NOMO-1 (cell line): ENCODE results near the gene CDK15.

Experiments
- DNase-seq, 2 experiments: peaks; one replicate each; lab custom pipeline; 2025; ENCODE audit not compliant: unreplicated experiment in 2 of 2; lab: John Stamatoyannopoulos, UW

CDK15 gene

DNA sequence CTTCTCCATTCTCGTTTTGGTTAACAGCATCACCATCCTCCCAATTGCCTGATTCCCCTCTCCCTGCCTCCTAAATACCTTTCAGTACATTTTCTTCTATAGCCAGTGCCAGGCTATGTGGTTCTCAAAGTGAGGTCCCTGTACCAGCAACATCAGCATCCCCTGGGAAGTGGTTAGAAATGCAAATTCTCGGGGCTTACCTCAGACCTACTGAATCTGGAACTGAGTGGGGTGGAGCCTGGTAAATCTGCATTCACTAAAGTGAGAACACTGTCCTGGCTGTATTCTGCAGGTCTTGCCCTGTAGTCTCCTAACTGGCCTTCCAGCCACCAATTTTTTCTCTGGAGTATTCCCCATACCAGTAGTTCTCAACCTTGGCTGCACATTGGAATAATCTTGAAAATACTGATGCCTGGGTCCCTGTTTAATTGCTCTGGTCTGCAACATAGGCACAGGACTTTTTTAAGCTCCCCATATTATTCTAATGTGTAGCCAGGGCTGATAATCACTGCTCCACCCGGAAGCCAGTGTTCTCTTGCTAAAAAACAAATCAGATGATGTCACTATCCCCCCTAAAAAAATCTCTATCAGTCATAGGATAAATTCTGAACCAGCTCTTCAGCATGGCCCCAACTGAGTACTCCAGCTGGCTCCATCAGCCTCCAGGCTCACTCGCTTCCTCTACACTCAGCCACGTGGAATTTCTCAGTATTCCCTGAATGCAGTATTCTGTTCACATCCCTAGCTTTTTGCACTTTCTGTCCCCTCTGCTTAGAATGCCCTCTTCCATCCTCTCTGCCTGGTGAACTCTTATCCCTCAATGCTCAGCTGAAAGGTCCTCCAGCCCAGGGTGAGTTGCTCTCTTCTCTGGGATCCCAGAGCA lies 98.4 kb downstream of the CDK15 start:
- DNase-seq = no peak

DNA sequence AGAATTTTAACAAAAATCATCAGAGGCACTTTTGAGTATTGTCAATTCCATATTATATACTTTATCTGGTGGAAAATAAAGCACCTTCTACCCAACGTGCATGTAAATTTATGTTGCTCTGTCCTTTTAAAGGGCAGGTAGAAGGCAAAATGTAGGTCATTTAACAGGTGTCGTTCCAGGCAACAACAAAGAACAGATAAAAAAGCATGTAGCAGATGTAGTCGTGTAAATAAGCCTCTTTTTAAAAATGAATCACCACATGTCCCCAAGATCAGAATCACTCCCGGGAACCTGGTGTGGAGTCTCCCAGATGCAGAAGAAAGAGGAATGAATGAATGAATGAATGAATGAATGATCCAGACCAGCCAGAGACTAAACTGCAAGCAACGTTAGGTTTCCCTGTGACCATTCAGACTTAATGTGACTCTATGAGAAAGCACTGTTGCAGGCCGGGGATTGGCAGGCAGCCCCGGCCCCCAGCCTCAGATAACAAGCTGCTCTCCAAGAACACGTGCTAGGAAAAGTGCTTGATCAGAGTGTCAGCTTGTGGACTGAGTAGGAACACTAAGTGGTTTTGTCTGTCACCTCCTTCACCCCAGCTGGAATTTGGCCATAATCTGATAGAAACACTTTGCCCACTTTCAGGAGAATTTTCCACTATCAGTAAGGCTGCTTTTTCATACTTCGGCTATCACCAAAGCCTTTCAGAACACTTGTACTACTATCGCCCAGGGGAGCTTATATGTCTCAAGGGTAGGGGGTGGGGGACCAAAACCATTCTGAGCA lies 100.6 kb downstream of the CDK15 start:
- no peak for DNase-seq

DNA sequence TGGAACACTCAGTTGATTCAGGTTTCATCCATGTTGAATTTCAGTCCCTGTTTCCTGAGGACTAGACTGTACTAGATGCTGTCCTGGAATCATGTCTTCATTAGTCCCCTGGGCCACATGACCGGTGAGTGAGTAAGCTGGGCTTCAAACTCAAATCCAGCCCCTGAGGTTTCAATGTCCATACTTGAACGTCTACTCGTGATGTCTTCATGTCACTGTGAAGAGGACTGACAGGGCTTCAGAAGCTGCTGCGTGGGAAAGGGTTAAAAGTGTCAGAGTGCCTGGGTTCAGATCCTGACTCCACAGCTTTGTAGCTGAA lies 101.2 kb downstream of the CDK15 start:
- DNase-seq = no peak

DNA sequence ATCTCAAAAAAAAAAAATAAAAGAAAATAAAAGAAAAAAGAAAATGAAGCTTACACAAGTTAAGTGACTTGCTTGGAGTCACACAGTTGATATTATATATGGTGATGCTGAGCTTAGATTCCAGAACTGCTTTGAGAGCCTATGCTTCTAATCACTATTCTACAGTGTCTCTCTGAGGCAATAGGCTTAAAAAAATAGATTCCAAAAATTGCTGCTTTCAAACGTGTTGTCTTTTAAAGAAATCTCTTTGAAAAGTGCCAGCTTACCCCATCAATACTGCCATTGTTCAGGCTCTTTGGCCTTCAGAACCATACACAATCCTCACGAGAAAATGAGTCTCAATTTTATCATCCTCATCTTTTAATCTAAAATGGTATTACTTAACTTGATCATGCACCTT lies 102.6 kb downstream of the CDK15 start:
- no peak for DNase-seq

DNA sequence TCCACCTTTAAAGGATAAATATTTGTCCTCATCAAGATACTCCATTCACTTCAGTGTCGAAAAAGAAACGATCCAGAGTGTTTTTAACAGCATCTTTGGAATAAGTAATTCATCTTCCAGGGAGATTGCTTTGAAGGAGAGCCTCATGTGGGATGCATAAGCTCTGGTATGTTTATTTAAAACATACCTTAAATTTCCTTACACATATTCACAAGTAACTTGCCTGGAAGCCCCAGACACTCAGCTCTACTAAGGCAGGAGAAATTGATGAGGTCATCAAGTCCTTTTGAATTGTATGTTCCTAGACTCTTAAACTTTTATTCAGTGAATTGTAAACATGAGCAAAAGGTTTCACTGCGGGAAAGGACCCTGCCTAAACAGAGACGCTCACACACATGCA lies 103.0 kb downstream of the CDK15 start:
- DNase-seq = no peak

DNA sequence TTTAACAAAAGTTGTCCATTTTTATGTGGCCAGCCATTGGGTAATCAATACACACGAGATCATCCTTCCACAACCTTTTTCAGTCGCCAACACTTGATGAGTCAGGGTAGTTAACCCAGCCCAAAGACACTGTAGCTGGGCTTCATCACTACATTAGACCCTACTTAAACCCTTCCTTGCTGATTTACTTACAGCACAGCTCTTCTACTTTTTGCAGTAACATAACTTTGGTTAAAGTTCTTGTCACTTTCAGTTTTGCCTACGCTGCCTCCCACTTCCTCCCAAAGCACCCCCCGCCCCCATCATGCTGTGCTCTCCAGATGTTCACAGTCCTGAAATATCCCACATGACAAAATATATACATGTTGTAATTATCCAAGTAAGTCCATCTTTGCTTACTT lies 103.6 kb downstream of the CDK15 start:
- DNase-seq = peak; percentile 21 to 25

DNA sequence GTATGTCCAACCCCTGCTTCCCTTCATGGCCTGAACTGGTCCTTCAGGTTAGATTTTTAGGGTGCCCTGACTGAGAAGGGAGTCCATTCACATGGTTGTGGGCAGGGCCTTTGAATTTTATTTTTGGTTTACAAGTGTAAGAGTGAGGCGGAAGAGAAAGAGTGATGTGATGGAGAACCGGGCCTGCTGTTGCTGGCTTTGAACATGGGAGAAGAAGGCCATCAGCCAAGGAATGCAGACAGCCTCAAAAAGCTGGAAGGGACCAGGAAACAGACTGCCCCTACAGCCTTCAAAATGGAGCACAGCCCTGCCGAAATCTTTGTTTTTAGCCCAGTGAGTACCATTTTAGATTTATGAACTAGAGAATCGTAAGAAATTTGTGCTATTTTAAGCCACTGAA lies 105.0 kb downstream of the CDK15 start:
- DNase-seq = no peak

DNA sequence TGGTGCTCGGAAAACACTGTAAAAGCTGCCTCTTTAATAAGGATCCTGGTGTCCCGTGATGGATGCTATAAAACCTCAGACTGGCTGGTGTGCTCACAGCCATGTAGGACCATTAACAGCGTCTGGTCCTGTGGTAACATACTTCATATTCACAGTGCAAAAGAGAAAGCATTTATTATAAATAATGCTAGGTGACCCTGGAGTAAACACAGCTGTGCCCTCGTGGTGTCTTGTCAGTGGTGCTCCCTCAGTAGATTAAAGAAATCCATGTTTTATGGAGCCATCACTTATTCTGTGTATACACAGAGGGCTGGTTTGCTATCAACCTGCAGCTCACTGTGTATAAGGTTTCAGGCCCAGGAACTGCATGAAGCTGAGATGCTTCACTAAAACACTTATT lies 106.9 kb downstream of the CDK15 start:
- DNase-seq = no peak

DNA sequence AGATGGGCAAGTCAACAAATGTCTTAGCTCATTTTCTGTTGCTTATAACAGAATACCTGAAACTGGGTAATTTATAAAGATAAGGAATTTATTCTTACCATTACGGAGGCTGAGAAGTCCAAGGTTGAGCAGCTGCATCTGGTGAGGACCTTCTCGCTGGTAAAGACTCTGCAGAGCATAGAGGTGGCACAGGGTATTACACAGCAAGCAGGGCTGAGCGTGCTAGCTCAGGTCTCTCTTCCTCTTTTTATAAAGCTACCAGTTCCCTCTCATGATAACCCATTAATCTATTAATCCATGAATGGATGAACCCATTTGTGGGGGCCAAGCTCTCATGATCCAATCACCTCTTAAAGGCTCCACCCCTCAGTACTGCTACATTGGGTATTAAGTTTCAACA lies 109.1 kb downstream of the CDK15 start:
- peak; percentile 2 to 47 for DNase-seq

DNA sequence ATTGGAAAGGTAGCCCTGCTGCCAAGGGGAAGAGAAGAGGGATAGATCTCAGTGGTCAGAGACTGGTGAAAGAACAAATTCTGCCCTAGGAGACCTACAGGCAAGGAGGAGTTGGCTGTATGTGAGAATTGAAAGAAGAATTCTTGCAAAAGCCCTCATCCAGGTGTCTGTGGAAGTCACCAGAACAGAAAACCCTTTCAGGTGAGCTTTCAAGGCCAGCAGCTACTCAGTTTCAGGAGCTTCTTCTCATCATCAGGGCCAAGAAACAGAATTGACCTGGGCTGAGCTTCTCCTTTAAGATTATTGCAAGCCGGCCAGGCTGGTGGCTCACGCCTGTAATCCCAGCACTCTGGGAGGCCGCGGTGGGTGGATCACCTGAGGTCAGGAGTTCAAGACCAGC lies 110.2 kb downstream of the CDK15 start:
- no peak for DNase-seq

DNA sequence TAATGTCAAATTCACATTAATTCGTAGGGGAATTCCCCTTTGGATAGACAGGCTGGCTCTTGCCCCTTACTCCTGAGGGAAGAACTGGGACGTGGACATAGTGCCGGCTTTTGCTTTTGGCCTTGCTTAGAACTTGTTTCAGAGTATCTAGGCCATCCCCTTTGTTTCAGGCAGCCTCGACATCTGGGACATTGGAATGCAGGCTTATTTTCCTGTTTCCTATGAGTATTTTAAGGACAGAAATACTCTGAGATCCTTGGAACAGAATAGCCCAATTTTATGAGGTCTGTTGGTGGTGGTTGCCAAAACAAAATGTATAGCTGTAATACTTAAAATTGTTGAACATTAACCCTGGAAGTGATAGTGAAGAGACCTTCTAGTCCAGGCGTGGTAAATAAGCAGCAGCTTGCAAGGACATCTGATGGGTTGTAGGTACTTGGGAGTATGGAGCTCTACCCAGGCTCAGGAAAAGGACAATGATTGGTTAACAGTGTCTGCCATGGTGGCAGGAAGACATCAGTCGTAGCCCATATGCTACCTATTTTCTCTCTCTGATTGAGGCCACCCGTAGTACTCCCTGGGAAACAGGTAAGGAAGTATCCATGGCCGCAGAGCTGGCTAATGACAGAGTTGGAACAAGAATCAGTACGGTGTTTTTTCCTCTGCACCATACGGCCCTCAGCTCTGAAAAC lies 112.4 kb downstream of the CDK15 start:
- no peak for DNase-seq

DNA sequence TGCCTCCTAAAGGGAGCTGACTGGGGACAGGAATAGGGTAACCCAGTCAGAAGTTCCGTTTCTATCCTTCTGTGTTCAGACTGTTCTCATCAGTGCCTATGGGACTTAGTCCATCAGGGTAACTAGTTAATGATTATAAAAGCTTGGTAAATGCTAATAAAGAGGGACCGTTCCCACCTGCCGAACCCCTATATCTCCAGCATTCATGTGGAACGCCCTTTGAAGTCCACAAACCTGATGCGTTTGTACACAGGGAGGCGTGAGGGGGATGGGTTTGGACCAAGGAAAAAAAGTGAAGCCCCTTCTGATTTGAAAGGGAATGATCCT lies 112.9 kb downstream of the CDK15 start:
- DNase-seq = no peak

DNA sequence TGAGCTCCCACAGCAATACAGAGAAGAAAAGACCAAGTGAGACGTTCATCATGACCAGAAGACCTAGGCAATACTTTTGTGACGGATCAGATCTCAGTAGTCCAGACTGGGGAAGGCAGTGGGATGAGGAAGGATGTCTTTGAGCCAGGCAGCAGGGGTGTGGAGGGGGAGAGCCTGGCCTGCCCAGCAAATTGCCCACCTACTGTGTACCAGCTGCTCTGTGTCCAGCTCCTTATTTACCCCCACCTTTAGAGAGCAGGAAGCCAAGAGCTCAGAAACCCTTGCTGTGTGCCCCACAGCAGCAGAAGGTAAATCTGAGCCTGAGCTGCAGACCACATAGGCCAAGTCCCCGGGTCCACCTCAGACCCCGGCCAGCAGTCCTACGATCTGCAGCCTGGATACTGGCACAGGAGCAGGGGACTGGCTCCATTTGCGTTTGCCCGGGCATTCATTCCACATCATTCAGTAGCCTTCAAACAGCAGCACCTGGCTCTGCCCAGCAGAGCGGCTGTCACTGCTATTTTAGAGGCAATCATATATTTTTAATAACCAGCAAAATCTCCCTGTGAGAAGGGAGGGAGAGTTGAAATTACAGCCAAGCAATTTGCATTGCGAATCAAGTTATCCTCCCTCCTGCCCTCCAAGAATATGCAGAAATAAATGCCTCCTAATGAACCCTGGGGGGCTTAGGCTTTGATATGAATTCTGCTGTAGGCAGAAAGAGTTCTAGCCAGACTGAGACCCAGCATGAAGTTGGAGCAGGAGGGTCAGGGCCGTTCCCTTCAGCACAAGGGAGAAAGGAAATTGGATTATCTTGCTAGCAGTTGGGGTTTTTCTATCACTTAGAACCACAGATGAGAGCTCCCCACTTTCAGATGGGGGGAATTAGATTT lies 117.3 kb downstream of the CDK15 start:
- DNase-seq = no peak

DNA sequence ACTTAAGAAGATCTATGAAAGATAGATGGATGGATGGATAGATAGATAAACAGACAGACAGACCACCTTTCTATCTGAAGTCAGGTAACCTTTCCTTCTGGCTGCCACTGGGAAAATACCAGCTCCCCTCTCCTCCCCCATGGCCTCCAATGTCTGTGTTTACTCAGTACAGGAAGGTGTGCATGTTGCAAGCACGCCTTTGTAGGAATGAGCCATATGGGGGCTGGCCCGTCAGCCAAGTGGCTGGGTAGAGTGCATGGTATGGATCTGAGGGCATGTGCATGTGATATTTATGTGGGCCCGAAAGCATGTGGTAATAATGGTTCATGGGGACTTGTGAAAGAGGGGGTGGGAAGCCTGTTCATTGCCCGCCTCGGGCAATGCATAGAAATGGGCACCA lies 118.1 kb downstream of the CDK15 start:
- no peak for DNase-seq

DNA sequence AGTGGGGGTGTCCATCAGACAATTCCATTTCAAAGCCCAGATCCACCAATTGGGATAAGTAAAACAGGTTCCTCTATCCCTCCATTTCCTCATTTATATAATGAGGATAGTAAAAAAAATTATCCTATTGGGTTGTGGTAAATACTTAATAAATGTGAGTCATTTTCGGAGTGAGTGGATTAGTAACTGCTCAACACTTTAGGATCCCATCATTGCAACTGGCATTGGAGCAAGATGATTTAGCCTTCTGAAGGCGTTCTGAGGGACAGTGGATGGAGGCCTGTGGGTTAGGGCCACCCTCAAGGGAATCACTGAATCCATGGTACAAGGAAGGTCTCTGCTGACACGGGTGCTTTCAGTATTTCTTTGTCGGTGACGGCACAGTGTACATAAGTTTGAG lies 118.7 kb downstream of the CDK15 start:
- DNase-seq = no peak

DNA sequence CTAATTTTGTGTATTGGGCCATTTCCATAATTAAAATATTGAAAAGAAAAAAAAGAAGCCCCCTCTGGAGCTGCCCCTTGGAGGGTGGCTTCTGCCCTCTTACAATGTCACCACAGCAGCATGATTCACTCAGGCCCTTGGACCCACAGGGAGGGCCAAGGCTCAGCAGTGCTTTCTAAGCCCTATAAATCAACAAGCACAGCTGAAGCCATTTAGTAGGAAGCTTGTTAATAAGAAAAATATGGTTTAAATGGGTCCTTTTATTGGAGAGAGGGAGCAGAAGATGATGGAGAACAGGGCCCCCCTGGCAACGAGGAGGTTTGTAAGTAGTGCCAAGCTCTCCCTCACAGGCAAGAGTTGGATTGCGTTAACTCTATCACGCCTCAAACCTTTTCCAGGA lies 119.7 kb downstream of the CDK15 start:
- DNase-seq = no peak

DNA sequence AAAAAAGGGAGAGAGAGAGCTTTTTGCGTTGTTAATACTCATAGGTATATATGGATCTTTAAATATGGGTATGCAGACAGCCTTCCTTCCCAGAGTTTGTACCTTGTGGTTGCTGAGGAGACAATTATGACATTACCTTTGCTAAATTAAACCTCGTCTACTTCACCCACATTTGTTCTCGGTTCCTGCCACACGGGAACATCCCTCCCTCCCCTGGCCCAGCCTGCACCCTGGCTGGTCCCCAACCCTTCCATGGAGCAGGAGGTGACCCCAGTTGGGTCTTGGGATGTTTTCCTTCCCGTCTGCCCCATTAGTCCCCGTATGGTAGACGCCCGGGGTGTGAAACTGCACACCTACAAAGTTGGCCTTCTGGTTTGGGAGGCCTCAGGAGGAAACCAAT lies 122.0 kb downstream of the CDK15 start:
- DNase-seq = no peak

DNA sequence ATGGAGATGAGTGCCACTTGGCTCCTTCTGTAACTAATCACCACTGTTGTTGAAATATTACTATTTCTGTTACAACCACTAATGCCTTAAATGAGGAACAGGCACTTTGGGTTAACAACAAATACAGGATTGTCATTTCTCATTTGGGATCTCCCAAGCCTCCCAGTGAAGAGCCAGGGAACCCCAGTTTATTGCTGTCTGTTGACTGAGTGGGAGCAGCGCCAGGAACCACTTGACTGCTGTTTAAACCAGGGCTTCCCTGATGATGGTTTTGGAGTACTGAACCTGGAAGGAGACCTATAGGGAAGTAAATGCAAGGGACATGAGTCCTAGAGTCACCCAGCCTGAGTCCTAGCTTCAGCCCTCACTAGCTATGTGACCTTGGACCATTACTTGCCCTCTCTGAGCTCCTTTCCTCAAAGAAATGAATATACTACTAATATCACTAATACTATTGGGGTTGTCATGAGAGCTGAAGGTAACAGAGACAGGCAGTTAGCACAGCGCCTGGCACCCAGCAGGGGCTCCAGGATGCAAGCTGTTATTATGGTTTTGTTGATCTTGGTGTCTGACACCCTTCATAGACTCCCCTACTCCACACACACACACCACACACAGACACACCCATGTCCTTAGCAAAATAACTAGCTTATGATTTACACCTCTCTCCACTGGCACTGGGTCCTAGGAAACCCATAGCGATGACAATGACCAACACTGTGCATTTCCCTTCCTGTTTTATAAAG lies 123.1 kb downstream of the CDK15 start:
- DNase-seq = no peak

DNA sequence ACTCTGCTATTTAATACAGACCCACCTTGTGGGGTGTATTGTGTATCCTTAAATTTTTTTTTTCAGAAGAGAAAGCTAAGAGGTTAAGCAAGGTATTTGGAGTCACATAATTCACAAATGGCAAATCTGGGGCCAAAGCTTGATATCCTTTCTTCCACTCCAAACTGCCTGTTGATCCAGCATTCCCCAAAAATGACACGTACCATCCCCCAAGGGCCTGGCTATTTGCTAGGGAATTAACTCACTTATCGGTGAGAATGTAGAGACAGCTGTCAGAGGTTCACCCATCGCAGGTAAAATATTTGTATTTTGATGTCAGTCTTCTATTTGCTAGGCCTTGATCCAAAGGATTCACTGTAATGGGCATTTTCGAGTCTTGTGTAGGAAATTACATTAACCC lies 123.7 kb downstream of the CDK15 start:
- no peak for DNase-seq

DNA sequence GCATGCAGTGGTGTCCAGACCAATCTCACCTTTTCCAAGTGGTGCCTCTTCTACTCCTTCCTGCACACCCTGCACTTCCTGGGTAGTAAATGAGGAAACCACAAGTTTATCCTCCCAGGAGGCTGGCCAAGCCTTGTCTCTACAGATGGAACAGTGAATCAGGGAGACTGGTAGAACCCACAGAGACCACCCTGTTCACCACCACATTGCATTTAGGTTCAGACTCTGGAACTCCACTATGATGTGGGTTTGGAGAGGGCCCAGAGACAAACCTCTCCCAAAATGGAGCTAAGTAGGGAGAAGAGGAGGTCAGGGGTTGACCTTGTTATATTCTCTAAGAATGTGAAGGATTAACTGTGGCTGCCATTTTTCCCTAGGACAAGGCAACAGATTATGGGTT lies 124.5 kb downstream of the CDK15 start:
- no peak for DNase-seq
